T-cell (primary cell): Measurements from ENCODE around the gene WDR93. TPM values are rescaled to one million over a fixed set of nuclear protein-coding genes. Genes with fewer than 3 reads are reported as not detected.
"Not testable (repeated sequence)": the region's sequence is repeated elsewhere in the genome, so short reads cannot be mapped to it uniquely, and the experiment has no call there.

Experiments
- ATAC-seq, 4 experiments: fragments of 200-7000 bp in 3 of 4; fragments of 150-1000 bp in 1 of 4; cut with Tn5 transposase; replicated peaks in 1 of 4; 1 replicate in 3 of 4; 2 replicates in 1 of 4; pipeline ENCODE4 v1.10.0; 2021; ENCODE audit warnings: moderate library complexity in 3 of 4, mild to moderate bottlenecking in 2 of 4, moderate number of reproducible peaks in 1 of 4
- CTCF ChIA-PET, 2 donors: fragments of 300-600 bp; sonication (Branson Sonifier 250); formaldehyde crosslinking; loops; one replicate each; lab custom pipeline; 2022; ENCODE audit warnings: antibody characterized with exemption in 2 of 2; lab: Charles Lee
- POLR2A ChIA-PET, 2 donors: fragments of 300-600 bp; sonication (Branson Sonifier 250); formaldehyde crosslinking; loops; one replicate each; lab custom pipeline; 2022; ENCODE audit warnings: antibody characterized with exemption in 2 of 2; lab: Charles Lee
- DNase-seq, 35 experiments: peaks; one replicate each; pipeline versions ENCODE4 v3.0.0 to v3.0.0-alpha.2; 2013 to 2023
- H3K27ac ChIP-seq: one replicate; pipeline ENCODE4 v1.5.1; 2013; ENCODE audit warnings: low read length
- H3K27me3 ChIP-seq, 2 experiments: replicated peaks in 1 of 2; 1 replicate in 1 of 2; 2 replicates in 1 of 2; pipeline versions ENCODE4 v1.6.1 to v1.7.0; 2013; ENCODE audit warnings: low read length in 1 of 2, mixed read lengths in 1 of 2; ENCODE audit not compliant: control insufficient read depth in 2 of 2, insufficient read depth in 2 of 2; ENCODE audit errors: extremely low read depth in 1 of 2
- H3K36me3 ChIP-seq, 2 donors: 1 replicate in 1 of 2; 2 replicates in 1 of 2; pipeline versions ENCODE4 v1.6.1 to v1.7.0; 2013; ENCODE audit warnings: low read length in 1 of 2; ENCODE audit not compliant: control insufficient read depth in 2 of 2, insufficient read depth in 1 of 2; ENCODE audit errors: extremely low read depth in 1 of 2
- H3K4me1 ChIP-seq, 2 experiments: 1 replicate in 1 of 2; 2 replicates in 1 of 2; pipeline versions ENCODE4 v1.6.1 to v1.7.0; 2013; ENCODE audit warnings: low read length in 2 of 2, mixed read lengths in 1 of 2; ENCODE audit not compliant: insufficient read depth in 2 of 2, control insufficient read depth in 1 of 2; ENCODE audit errors: extremely low read depth in 1 of 2
- H3K4me3 ChIP-seq, 2 donors: 1 replicate in 1 of 2; 2 replicates in 1 of 2; pipeline versions ENCODE4 v1.5.1 to v1.7.0; 2013; ENCODE audit warnings: mild to moderate bottlenecking in 2 of 2, low read length in 1 of 2, moderate library complexity in 1 of 2; ENCODE audit not compliant: control insufficient read depth in 1 of 2; ENCODE audit errors: extremely low read depth in 1 of 2
- H3K9me3 ChIP-seq: 2 replicates; pipeline ENCODE4 v1.7.0; 2013
- H3K27ac Mint-ChIP-seq, 2 donors: one replicate each; pipeline ENCODE4 v1.8.0; 2020 to 2021; ENCODE audit warnings: mild to moderate bottlenecking in 2 of 2, mixed read lengths in 2 of 2
- H3K27me3 Mint-ChIP-seq, 2 donors: one replicate each; pipeline ENCODE4 v1.8.0; 2021 to 2022; ENCODE audit warnings: mixed read lengths in 2 of 2
- H3K36me3 Mint-ChIP-seq: one replicate; pipeline ENCODE4 v1.8.0; 2021; ENCODE audit warnings: mixed read lengths
- H3K4me1 Mint-ChIP-seq, 3 donors: one replicate each; pipeline ENCODE4 v1.8.0; 2020 to 2022; ENCODE audit warnings: mixed read lengths in 3 of 3, mild to moderate bottlenecking in 1 of 3
- H3K4me3 Mint-ChIP-seq, 3 donors: one replicate each; pipeline ENCODE4 v1.8.0; 2020 to 2022; ENCODE audit warnings: mild to moderate bottlenecking in 3 of 3, mixed read lengths in 3 of 3, moderate library complexity in 3 of 3
- H3K9me3 Mint-ChIP-seq, 3 donors: one replicate each; pipeline ENCODE4 v1.8.0; 2020 to 2022; ENCODE audit warnings: mixed read lengths in 3 of 3
- WGBS: methylation state at CpG from one replicate; pipeline ENCODE4 v1.1.5; 2013; ENCODE audit warnings: missing lambda C conversion rate; ENCODE audit not compliant: insufficient coverage; 5-methylcytosine and 5-hydroxymethylcytosine counted together
- total RNA-seq, 35 experiments: library from RNA in 6 of 35; stranded (reverse) in 6 of 35; fragments of 120-200 nt in 1 of 35; gene quantifications; one replicate each; pipeline versions ENCODE4 v1.2.1 to v1.2.4 and lab custom pipeline; 2013 to 2026

Gene WDR93
- total RNA-seq, 5 donors from 2014 or later (not counting 1 experiment from before 2014, with no cell fraction given) = 0.13 to 0.35 TPM; not detected in 3

- Histone ChIP-seq H3K27ac (no peak overlapping the region), H3K4me3 (no peak overlapping the region), H3K36me3 (no peaks in the 10 kb centered on the region), H3K9me3 (no peaks in the 10 kb centered on the region), H3K27me3 (peaks cover 0 to 43% of the 10 kb centered on the region in 2 experiments), H3K4me1 (no peaks in the 10 kb centered on the region)
- H3K27ac Mint-ChIP-seq = no peak overlapping the region
- 86% methylated on average over 4 of the region's 7 CpGs for WGBS
- H3K4me3 Mint-ChIP-seq = no peak overlapping the region
- H3K9me3 Mint-ChIP-seq = peaks cover 4 to 12% (median 8%) of the 10 kb centered on the region in 3 donors
- peaks cover 8 to 17% of the 10 kb centered on the region in 2 donors for H3K27me3 Mint-ChIP-seq
- ChIA-PET CTCF (no interaction called here), POLR2A (no interaction called here)
- DNase-seq (no peak), ATAC-seq (no peak)
- peaks cover 2% of the 10 kb centered on the region for H3K36me3 Mint-ChIP-seq
- H3K4me1 Mint-ChIP-seq = peaks cover 0 to 3% (median 0%) of the 10 kb centered on the region in 3 donors
These were observed 94.0 kb downstream of the WDR93 start for GRCh38 chr15:89784686-89784960.

- Histone ChIP-seq H3K4me1 (no peaks in the 10 kb centered on the region), H3K4me3 (no peak overlapping the region), H3K9me3 (no peaks in the 10 kb centered on the region), H3K27ac (no peak overlapping the region), H3K27me3 (peaks cover 0 to 40% of the 10 kb centered on the region in 2 experiments), H3K36me3 (no peaks in the 10 kb centered on the region)
- CTCF ChIA-PET = no interaction called here
- 87% methylated on average over 11 of the region's 13 CpGs for WGBS
- Mint-ChIP-seq H3K9me3 (peaks cover 4 to 12% (median 8%) of the 10 kb centered on the region in 3 donors), H3K4me3 (no peak overlapping the region), H3K36me3 (peaks cover 2% of the 10 kb centered on the region), H3K4me1 (peaks cover 0 to 3% (median 0%) of the 10 kb centered on the region in 3 donors), H3K27me3 (peaks cover 6 to 18% of the 10 kb centered on the region in 2 donors), H3K27ac (no peak overlapping the region)
- POLR2A ChIA-PET = no interaction called here
- DNase-seq (no peak), ATAC-seq (no peak)
These were observed 94.6 kb downstream of the WDR93 start for GRCh38 chr15:89785064-89785773.

- H3K4me1 Mint-ChIP-seq = peaks cover 0 to under 1% (median 0%) of the 10 kb centered on the region in 3 donors
- H3K27me3 ChIP-seq = peaks cover 0 to 37% of the 10 kb centered on the region in 2 experiments
- H3K36me3 Mint-ChIP-seq = peaks cover 2% of the 10 kb centered on the region
- peaks cover 4 to 12% (median 8%) of the 10 kb centered on the region in 3 donors for H3K9me3 Mint-ChIP-seq
- H3K27ac ChIP-seq = no peak overlapping the region
- H3K9me3 ChIP-seq = no peaks in the 10 kb centered on the region
- ATAC-seq (no peak), DNase-seq (no peak)
- H3K27ac Mint-ChIP-seq = no peak overlapping the region
- no peaks in the 10 kb centered on the region for H3K4me1 ChIP-seq
- H3K27me3 Mint-ChIP-seq = peaks cover 1 to 15% of the 10 kb centered on the region in 2 donors
- no peak overlapping the region for H3K4me3 ChIP-seq
- ChIA-PET CTCF (no interaction called here), POLR2A (no interaction called here)
- no peaks in the 10 kb centered on the region for H3K36me3 ChIP-seq
- no peak overlapping the region for H3K4me3 Mint-ChIP-seq
These were observed 95.1 kb downstream of the WDR93 start for GRCh38 chr15:89785774-89786140.

GRCh38 chr15:89787944-89788343, 97.3 kb downstream of the WDR93 start:
- ChIA-PET CTCF (no interaction called here), POLR2A (no interaction called here)
- Histone ChIP-seq H3K27me3 (peaks cover 0 to 33% of the 10 kb centered on the region in 2 experiments), H3K4me1 (no peaks in the 10 kb centered on the region), H3K27ac (no peak overlapping the region), H3K36me3 (no peaks in the 10 kb centered on the region), H3K4me3 (no peak overlapping the region), H3K9me3 (no peaks in the 10 kb centered on the region)
- Mint-ChIP-seq H3K9me3 (peaks cover 4 to 12% (median 8%) of the 10 kb centered on the region in 3 donors), H3K4me1 (no peaks in the 10 kb centered on the region), H3K36me3 (peaks cover 2% of the 10 kb centered on the region), H3K27ac (no peak overlapping the region), H3K27me3 (peaks cover 0 to 16% of the 10 kb centered on the region in 2 donors), H3K4me3 (no peak overlapping the region)
- no CpG with 5 or more reads among the region's 3 CpGs for WGBS
- ATAC-seq = no peak
- no peak for DNase-seq

GRCh38 chr15:89788585-89788984, 98.0 kb downstream of the WDR93 start:
- H3K4me3 Mint-ChIP-seq, H3K9me3 ChIP-seq, H3K4me3 ChIP-seq, H3K27ac ChIP-seq, H3K36me3 ChIP-seq, H3K36me3 Mint-ChIP-seq, POLR2A ChIA-PET, CTCF ChIA-PET, H3K27ac Mint-ChIP-seq, H3K4me1 ChIP-seq, ATAC-seq, H3K4me1 Mint-ChIP-seq, DNase-seq: not testable (repeated sequence)
- H3K9me3 Mint-ChIP-seq = peaks cover 4 to 12% (median 8%) of the 10 kb centered on the region in 3 donors
- H3K27me3 Mint-ChIP-seq = peaks cover 0 to 16% of the 10 kb centered on the region in 2 donors
- no CpG with 5 or more reads among the region's 4 CpGs for WGBS
- peaks cover 0 to 31% of the 10 kb centered on the region in 2 experiments for H3K27me3 ChIP-seq

- Histone ChIP-seq H3K36me3 (no peaks in the 10 kb centered on the region), H3K27me3 (peaks cover 0 to 19% of the 10 kb centered on the region in 2 experiments), H3K27ac (no peak overlapping the region), H3K4me3 (no peak overlapping the region), H3K4me1 (no peaks in the 10 kb centered on the region), H3K9me3 (no peaks in the 10 kb centered on the region)
- no peaks in the 10 kb centered on the region for H3K4me1 Mint-ChIP-seq
- no peak overlapping the region for H3K27ac Mint-ChIP-seq
- peaks cover 4 to 14% (median 8%) of the 10 kb centered on the region in 3 donors for H3K9me3 Mint-ChIP-seq
- CTCF ChIA-PET = interaction anchor here in 1 of 2 donors (0.6 kb wide), 1 partner anchor 206 kb away, joined by 3 read pairs; no protein-coding TSS in a partner anchor
- POLR2A ChIA-PET = no interaction called here
- H3K4me3 Mint-ChIP-seq = no peak overlapping the region
- no peak for ATAC-seq
- peaks cover 0 to 17% of the 10 kb centered on the region in 2 donors for H3K27me3 Mint-ChIP-seq
- DNase-seq = no peak
- WGBS = 100% methylated on average over 4 of the region's 10 CpGs
- peaks cover 2% of the 10 kb centered on the region for H3K36me3 Mint-ChIP-seq
These were observed 99.6 kb downstream of the WDR93 start for GRCh38 chr15:89790206-89790605.
